Panc1 (cell line): ENCODE data around the gene AGT.

Source experiments
- POLR2AphosphoS5 ChIP-seq: IDR thresholded peaks from 2 replicates; pipeline ENCODE4 v1.6.1; 2012; ENCODE audit warnings: mild to moderate bottlenecking, low read depth, low read length, moderate library complexity
- TF ChIP-seq, protein P1 (sequence below): fragments of 450-650 bp; IDR thresholded peaks from 2 replicates; pipeline ENCODE4 v1.5.1; 2017; ENCODE audit warnings: mild to moderate bottlenecking

DNA sequence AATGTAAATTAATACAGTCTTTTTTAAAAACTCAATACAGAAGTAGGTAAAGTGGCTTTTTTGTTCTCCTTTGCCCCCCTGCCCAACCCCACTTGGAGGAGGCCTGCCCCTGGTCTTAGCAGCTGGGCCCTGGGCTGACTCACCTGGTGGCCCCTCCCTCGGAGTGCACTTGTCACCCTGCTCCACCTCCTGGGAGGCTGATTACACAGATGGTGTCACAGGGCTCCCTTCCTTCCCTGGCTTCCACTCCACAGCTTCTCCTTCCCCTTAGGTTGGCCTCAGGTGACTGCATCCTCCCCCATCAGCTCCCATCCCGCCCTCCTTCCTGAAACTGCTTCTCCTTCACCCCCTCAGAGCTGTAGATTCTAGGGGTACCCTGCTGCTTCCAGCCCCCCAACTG lies 21.5 kb upstream of the AGT start:
- TF ChIP-seq, protein P1, sequence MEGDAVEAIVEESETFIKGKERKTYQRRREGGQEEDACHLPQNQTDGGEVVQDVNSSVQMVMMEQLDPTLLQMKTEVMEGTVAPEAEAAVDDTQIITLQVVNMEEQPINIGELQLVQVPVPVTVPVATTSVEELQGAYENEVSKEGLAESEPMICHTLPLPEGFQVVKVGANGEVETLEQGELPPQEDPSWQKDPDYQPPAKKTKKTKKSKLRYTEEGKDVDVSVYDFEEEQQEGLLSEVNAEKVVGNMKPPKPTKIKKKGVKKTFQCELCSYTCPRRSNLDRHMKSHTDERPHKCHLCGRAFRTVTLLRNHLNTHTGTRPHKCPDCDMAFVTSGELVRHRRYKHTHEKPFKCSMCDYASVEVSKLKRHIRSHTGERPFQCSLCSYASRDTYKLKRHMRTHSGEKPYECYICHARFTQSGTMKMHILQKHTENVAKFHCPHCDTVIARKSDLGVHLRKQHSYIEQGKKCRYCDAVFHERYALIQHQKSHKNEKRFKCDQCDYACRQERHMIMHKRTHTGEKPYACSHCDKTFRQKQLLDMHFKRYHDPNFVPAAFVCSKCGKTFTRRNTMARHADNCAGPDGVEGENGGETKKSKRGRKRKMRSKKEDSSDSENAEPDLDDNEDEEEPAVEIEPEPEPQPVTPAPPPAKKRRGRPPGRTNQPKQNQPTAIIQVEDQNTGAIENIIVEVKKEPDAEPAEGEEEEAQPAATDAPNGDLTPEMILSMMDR: no peak
- no peak for TF ChIP-seq POLR2AphosphoS5
